HG02885 (cell line): ENCODE results near the gene NCAM2.
A peak's percentile ranks its signal among the peaks of the same experiment; 100 is the strongest.

ENCODE experiments used
- ATAC-seq: cut with Tn5 transposase; IDR thresholded peaks from one replicate; pipeline ENCODE4 v1.9.1; 2021; ENCODE audit warnings: mild to moderate bottlenecking; ENCODE audit not compliant: unreplicated experiment, poor library complexity

Gene NCAM2

GRCh38 chr21:20997636-20998455 lies at the start of gene NCAM2:
Gene NCAM2 (plus strand): TSS chr21:20998409.
- peak; percentile 58 for ATAC-seq

- ATAC-seq: no peak
These were observed 48.3 kb upstream of the NCAM2 start for GRCh38 chr21:20949884-20950283.

DNA sequence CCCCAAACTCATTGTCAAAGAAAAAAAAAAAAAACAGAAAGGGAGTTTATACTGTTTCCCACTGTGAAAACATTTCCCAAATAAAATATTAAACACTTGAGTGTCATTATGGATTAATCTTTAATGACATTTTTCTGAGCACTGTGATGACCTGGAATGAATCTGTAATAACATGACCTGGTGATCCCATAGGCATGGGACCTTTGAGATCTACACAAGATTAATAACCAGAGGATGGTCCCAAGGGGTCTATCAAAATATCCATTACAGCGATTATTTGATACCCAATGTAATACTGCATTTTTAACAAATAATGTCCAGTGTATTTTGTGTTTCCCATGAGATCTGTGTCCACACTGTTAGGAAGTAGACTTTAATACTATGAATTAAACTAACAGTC lies 32.4 kb upstream of the NCAM2 start:
- ATAC-seq: no peak

- ATAC-seq: no peak
These were observed 29.8 kb upstream of the NCAM2 start for GRCh38 chr21:20968391-20968790.

- ATAC-seq: no peak
These were observed 27.5 kb upstream of the NCAM2 start for GRCh38 chr21:20970691-20971090.

- ATAC-seq: no peak
These were observed 26.8 kb upstream of the NCAM2 start for GRCh38 chr21:20971296-20971921.

GRCh38 chr21:20994790-20995189 lies 3.4 kb upstream of the NCAM2 start:
- ATAC-seq: no peak

DNA sequence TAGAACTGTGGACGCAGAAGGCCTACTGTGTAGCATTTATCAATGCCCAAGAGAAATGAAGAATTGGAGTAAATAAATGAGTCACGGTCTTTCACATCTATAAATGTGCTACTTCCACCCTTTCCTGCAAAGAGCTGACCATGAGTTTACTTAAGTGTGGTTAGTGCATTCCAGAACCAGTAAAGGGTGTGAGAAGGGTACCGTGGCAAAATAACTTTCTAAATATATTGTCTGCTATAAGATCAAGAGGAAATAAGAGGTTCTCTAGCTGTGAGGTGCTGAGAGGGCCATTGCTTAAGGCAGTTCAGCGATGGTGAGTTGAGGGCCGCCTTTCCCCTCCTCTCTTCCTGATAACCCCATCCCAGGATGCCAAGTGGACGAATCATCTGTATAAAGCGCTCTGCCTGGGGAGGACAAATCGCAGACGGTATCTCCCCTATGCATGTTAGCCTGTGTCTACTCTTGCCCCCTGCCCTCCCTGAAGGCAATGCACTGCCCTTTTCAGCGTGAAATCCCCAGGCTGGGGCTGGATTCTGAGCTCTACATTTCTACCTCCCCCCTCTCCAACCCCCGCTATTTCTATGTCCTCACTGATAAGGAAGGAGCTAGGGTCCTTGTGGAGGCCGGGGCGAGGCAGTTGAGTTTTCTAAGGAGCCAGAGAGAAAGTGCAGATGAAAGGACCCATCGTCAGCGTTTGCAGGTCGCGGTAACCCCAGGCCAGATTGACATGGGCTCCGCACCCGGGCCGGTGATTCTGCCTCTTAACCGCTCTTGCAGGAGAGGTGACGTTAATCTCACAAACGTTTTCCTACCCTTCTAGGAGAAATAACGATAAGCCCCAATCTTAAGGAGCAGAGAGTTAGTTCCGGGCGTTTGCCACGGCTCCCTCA lies 1.5 kb upstream of the NCAM2 start:
- ATAC-seq: no peak

GRCh38 chr21:20997311-20997635 lies 936 bp upstream of the NCAM2 start:
- no peak for ATAC-seq

GRCh38 chr21:20998456-20998789 lies 214 bp downstream of the NCAM2 start:
- no peak for ATAC-seq

- no peak for ATAC-seq
These were observed 677 bp downstream of the NCAM2 start for GRCh38 chr21:20998886-20999285.

DNA sequence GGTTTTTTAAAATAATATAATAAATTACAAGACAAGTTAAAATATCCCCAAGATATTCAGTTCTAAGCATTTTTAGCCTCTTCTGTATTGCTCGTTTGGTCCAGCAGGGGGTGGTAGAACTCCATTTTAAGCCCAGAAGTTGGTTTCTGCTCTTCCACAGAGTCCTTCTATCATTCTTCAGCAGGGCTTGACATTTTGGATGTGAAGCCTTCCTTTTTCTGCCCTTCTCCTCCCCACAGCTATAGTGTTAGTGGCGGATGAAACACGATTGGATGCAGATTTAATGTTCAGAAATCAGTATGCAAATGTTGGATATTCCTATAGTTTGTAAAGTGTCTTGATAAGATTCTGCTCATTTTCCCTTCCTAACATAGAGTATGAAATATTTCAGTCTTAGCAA lies 1.4 kb downstream of the NCAM2 start:
- ATAC-seq: peak; percentile 60

DNA sequence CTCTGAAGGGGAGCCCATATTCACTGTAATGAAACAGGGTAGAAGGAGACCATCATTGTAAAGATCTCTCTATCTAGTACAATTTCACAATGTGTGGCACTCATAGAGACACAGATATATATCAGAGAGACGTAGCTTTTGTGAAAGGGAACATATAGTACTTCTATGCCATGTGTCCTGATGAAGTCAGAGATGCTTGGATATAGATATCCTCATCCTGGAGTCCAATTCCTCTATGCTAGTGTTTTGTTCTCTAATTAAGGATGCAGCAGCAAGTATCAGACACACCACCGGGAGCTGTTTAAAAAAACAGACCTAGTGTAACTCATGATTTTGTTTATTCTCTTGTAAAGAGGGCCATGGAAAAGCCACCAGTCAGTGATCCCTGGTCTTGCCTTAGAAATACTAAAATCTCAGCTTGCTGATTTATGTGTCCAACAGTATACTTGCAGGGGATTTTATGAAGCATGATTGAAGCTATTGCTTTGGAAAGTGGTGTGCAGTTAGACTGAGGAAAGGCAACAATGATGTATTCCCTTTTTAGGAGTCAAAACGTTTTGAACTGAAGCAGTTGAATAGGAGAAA lies 2.5 kb downstream of the NCAM2 start:
- ATAC-seq: no peak

DNA sequence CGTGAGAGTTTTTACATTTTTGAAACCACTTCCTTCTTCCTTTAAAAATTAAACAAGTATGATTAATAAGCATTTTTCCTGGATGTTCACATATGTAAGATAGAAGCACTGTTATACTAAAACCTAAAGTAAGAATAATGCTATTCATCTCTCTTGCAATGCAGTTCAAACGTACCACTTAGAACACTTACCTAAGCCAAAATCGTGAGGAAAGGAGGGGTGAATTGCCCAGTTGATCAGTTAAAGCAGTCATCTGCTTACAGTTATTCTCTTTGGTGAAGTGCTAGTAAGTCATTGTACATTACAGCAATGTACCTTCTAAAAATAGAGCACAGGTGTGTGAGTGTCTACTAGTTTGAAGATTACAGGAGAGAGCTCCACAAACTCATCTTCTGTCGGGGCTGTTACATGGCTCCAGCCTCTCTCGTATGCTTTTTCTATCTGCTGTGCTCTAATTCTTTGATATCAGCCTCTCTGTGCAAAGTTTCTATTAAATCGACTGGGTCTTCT lies 3.4 kb downstream of the NCAM2 start:
- no peak for ATAC-seq

DNA sequence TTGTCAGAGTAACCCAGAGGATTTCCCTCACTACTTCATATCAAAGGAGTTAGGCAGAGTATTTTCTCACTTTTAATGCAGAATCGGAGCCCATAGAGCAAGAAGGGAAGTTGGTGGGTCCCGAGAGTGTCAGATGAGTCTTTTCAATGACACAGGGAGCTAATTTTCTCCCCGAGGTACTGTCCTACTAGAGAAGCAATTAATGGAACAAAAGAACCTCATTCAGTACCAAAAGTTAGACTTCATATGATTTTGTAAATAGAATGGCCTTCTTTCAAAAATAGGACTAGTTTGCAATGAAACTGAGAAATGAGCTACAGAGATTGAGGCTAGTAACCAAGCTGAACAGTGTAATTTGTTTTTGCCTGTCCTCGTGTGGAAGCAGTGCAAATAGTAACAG lies 3.9 kb downstream of the NCAM2 start:
- ATAC-seq: no peak

- ATAC-seq: no peak
These were observed 5.5 kb downstream of the NCAM2 start for GRCh38 chr21:21003701-21004100.

DNA sequence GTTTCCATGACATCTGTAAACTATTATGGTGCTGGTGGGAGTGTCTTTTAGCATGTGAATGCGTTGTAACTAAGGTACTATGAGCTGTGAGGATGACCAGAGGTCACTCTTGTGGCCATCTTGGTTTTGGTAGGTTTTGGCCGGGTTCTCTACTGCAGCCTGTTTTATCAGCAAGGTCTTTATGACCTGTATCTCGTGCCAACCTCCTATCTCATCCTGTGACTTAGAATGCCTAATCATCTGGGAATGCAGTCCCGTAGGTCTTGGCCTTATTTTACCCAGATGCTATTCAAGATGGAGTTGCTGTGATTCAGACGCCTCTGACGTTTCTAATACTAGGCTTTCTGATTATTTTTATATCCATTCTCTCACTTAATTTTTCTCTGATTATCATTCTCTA lies 9.4 kb downstream of the NCAM2 start:
- ATAC-seq: no peak

- no peak for ATAC-seq
These were observed 12.0 kb downstream of the NCAM2 start for GRCh38 chr21:21010228-21010627.

- ATAC-seq: no peak
These were observed 12.5 kb downstream of the NCAM2 start for GRCh38 chr21:21010698-21011097.

DNA sequence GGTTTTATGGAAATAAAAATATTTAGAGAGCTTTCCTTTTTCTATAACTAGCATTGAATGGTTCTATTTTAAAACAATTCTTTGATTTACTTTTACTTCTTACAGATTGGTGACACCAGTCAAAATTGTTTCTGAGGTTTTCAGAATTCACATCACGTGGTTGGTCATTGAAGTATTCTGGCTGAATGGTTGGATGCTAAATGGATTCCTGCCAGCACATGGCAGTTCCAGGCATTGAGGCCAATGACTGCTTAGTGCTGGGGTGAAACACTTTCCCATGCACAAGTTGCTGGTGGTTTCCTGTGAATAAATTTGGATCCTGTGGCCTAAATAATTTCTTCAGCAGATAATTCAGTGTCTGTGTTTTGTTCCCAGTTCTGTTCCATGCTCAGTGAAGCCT lies 20.6 kb downstream of the NCAM2 start:
- ATAC-seq: no peak

DNA sequence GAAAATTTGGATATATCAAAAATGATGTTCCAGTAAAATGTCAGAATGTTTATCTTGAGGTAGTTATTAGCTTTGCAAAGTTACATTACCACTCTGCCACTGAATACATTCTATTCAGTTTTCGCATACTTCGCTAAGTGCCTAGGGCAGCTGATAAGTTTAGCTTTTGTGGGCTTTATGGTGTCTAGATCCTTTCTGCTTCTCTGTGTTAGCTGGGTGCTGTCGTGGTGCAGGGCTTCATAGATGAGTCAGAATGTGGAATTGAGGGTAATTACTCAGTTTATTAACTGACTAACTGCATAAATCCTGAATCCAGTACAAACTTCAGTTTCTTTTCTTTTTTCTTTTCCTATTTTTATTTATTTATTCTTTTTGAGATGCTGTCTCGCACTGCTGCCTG lies 21.5 kb downstream of the NCAM2 start:
- no peak for ATAC-seq
